Hepatocyte (in vitro differentiated cells): ENCODE data around the gene GEMIN5. TPM values are rescaled to one million over a fixed set of nuclear protein-coding genes. Genes with fewer than 3 reads are reported as not detected.

ENCODE experiments used
- DNase-seq: peaks from one replicate; pipeline ENCODE4 v3.0.0-alpha.2; 2016; ENCODE audit warnings: low spot score
- H2AFZ ChIP-seq: fragments of 200-600 bp; sonication (generic); 2 replicates; pipeline ENCODE4 v1.6.0; 2016; ENCODE audit warnings: antibody characterized with exemption, mild to moderate bottlenecking
- H3K27ac ChIP-seq: fragments of 200-600 bp; sonication (generic); 2 replicates; pipeline ENCODE4 v1.5.1; 2016; ENCODE audit warnings: mild to moderate bottlenecking
- H3K27me3 ChIP-seq: fragments of 200-600 bp; sonication (generic); 2 replicates; pipeline ENCODE4 v1.6.1; 2016
- H3K36me3 ChIP-seq: fragments of 200-600 bp; sonication (generic); replicated peaks from 2 replicates; pipeline ENCODE4 v1.5.1; 2016; ENCODE audit warnings: low read depth; ENCODE audit not compliant: insufficient read depth
- H3K4me1 ChIP-seq: fragments of 200-600 bp; sonication (generic); 2 replicates; pipeline ENCODE4 v1.5.1; 2016; ENCODE audit warnings: mild to moderate bottlenecking, moderate library complexity; ENCODE audit not compliant: insufficient read depth
- H3K4me2 ChIP-seq: fragments of 200-600 bp; sonication (generic); 2 replicates; pipeline ENCODE4 v1.6.0; 2016
- H3K4me3 ChIP-seq: fragments of 200-600 bp; sonication (generic); 2 replicates; pipeline ENCODE4 v1.5.1; 2016; ENCODE audit warnings: mild to moderate bottlenecking
- H3K79me2 ChIP-seq: fragments of 200-600 bp; sonication (generic); 2 replicates; pipeline ENCODE4 v1.6.0; 2017; ENCODE audit warnings: mild to moderate bottlenecking
- H3K9me2 ChIP-seq: fragments of 200-600 bp; sonication (generic); replicated peaks from 2 replicates; pipeline ENCODE4 v1.6.0; 2017; ENCODE audit warnings: mild to moderate bottlenecking; ENCODE audit not compliant: insufficient read depth
- H3K9me3 ChIP-seq: fragments of 200-600 bp; sonication (generic); 2 replicates; pipeline ENCODE4 v1.5.1; 2016; ENCODE audit warnings: low read depth, mild to moderate bottlenecking
- H4K20me1 ChIP-seq: fragments of 200-600 bp; sonication (generic); 2 replicates; pipeline ENCODE4 v1.6.0; 2016; ENCODE audit warnings: mild to moderate bottlenecking; ENCODE audit not compliant: insufficient read depth, poor library complexity, severe bottlenecking
- CTCF ChIP-seq: fragments of 200-600 bp; sonication (generic); IDR thresholded peaks from 2 replicates; pipeline ENCODE4 v1.5.1; 2016; ENCODE audit warnings: antibody characterized with exemption, mild to moderate bottlenecking; ENCODE audit not compliant: poor library complexity
- EZH2 ChIP-seq: fragments of 200-600 bp; sonication (generic); IDR thresholded peaks from 2 replicates; pipeline ENCODE4 v1.6.1; 2016; ENCODE audit warnings: antibody characterized with exemption, mild to moderate bottlenecking, borderline replicate concordance
- EZH2phosphoT487 ChIP-seq: fragments of 200-600 bp; sonication (generic); IDR thresholded peaks from one replicate; pipeline ENCODE4 v1.6.1; 2018; ENCODE audit warnings: antibody characterized with exemption, mild to moderate bottlenecking, low read depth, moderate library complexity; ENCODE audit not compliant: unreplicated experiment, severe bottlenecking
- WGBS: methylation state at CpG from one replicate; pipeline ENCODE4 v1.1.6; 2016; ENCODE audit warnings: low lambda C conversion rate; ENCODE audit errors: missing lambda C conversion rate; 5-methylcytosine and 5-hydroxymethylcytosine counted together
- polyA plus RNA-seq: library from polyadenylated mRNA; unstranded; fragments of >200 nt; fragmentation: Nextera tagmentation; extraction: Ambion mirVana; gene quantifications from 2 replicates; pipeline ENCODE4 v1.2.1, GENCODE V29; 2016
- total RNA-seq: library from RNA; depleted of rRNA; stranded (reverse); fragments of >200 nt; gene quantifications from 2 replicates; pipeline ENCODE4 v1.2.3, GENCODE V29; 2014

Gene GEMIN5
- total and polyA plus RNA-seq, 2 experiments from 2014 or later, result 6.2 to 12.1 TPM

GRCh38 chr5:154948313-154948712 lies 10.3 kb upstream of the GEMIN5 start:
- TF ChIP-seq EZH2phosphoT487 (no peak), EZH2 (no peak), CTCF (no peak)
- Histone ChIP-seq H3K4me3 (no peak overlapping the region), H2AFZ (no peak overlapping the region), H3K4me1 (no peaks in the 10 kb centered on the region), H3K4me2 (no peak overlapping the region), H3K27ac (no peak overlapping the region), H3K27me3 (no peaks in the 10 kb centered on the region), H3K36me3 (no peaks in the 10 kb centered on the region), H3K9me3 (no peaks in the 10 kb centered on the region), H3K79me2 (peaks cover 72% of the 10 kb centered on the region), H4K20me1 (peaks cover 15% of the 10 kb centered on the region), H3K9me2 (no peaks in the 10 kb centered on the region)
- DNase-seq, result no peak
- WGBS, result 95% methylated on average over 4 of the region's 4 CpGs

GRCh38 chr5:154947778-154948177 lies 9.8 kb upstream of the GEMIN5 start:
- Histone ChIP-seq H3K4me1 (no peaks in the 10 kb centered on the region), H3K9me2 (no peaks in the 10 kb centered on the region), H3K27me3 (no peaks in the 10 kb centered on the region), H4K20me1 (peaks cover 15% of the 10 kb centered on the region), H3K4me3 (no peak overlapping the region), H3K27ac (no peak overlapping the region), H3K9me3 (no peaks in the 10 kb centered on the region), H3K4me2 (no peak overlapping the region), H3K36me3 (no peaks in the 10 kb centered on the region), H2AFZ (no peak overlapping the region), H3K79me2 (peaks cover 78% of the 10 kb centered on the region)
- no peak for TF ChIP-seq CTCF
- no peak for TF ChIP-seq EZH2phosphoT487
- TF ChIP-seq EZH2, result no peak
- no peak for DNase-seq
- WGBS, result 92% methylated on average over 6 of the region's 6 CpGs

GRCh38 chr5:154945695-154946301 lies 7.8 kb upstream of the GEMIN5 start:
- no peaks in the 10 kb centered on the region for H3K27me3 ChIP-seq
- H3K4me2 ChIP-seq, result no peak overlapping the region
- H3K27ac ChIP-seq, result no peak overlapping the region
- H3K4me3 ChIP-seq, result no peak overlapping the region
- H3K9me3 ChIP-seq, result no peaks in the 10 kb centered on the region
- 92% methylated on average over 2 of the region's 2 CpGs for WGBS
- no peaks in the 10 kb centered on the region for H3K36me3 ChIP-seq
- H3K4me1 ChIP-seq, result peaks cover 7% of the 10 kb centered on the region
- H3K79me2 ChIP-seq, result peaks cover 87% of the 10 kb centered on the region
- no peak for DNase-seq
- TF ChIP-seq EZH2, result no peak
- TF ChIP-seq CTCF, result peak; percentile 63
- H3K9me2 ChIP-seq, result no peaks in the 10 kb centered on the region
- no peak overlapping the region for H2AFZ ChIP-seq
- H4K20me1 ChIP-seq, result peaks cover 20% of the 10 kb centered on the region

GRCh38 chr5:154944716-154945115 lies 6.7 kb upstream of the GEMIN5 start:
- no peak for TF ChIP-seq EZH2phosphoT487
- H3K27ac ChIP-seq, result no peak overlapping the region
- no peaks in the 10 kb centered on the region for H3K9me2 ChIP-seq
- peaks cover 13% of the 10 kb centered on the region for H4K20me1 ChIP-seq
- H3K9me3 ChIP-seq, result no peaks in the 10 kb centered on the region
- H3K4me2 ChIP-seq, result no peak overlapping the region
- peaks cover 79% of the 10 kb centered on the region for H3K79me2 ChIP-seq
- DNase-seq, result no peak
- no peaks in the 10 kb centered on the region for H3K36me3 ChIP-seq
- peaks cover 12% of the 10 kb centered on the region for H3K4me1 ChIP-seq
- no peak overlapping the region for H2AFZ ChIP-seq
- no peaks in the 10 kb centered on the region for H3K27me3 ChIP-seq
- no peak overlapping the region for H3K4me3 ChIP-seq
